Measurements from ENCODE around the gene MAPK8IP3. TPM values are rescaled to one million over a fixed set of nuclear protein-coding genes. Genes with fewer than 3 reads are reported as not detected.
"Not testable (repeated sequence)": the region's sequence is repeated elsewhere in the genome, so short reads cannot be mapped to it uniquely, and the experiment has no call there.

MAPK8IP3 gene
- total RNA-seq, 1 experiment from 2014 or later: 7.1 TPM

- no peak for DNase-seq (ENCODE audit: low read depth)
Measured at GRCh38 chr16:1677339-1677738, 28.7 kb upstream of the MAPK8IP3 start.

DNA sequence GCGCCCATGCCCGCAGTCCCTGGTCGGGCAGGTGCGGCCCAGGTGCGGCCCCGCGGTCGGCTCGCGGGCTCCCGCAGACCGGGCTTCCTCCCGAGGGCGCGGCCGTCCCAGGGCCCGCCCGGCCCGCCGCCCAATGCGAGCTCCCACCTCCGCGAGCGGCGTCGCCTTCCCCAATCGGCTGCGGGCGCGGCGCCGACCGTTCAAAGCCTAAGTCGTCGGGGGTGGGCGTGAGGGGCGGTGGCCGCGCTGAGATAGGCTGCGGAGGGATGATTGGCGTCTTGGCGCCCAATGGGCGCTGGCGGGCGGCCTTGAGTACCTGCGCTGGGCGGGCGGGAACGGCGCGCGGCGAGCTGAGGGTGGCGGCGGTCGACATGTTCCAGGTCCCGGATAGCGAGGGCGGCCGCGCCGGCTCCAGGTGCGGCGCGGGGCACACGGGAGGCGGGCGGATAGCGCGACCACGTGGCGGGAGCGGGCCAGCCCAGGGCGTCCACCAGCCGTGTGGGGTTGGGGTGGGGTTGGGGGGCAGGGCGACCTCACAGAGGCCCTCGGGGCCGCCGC lies 28.0 kb upstream of the MAPK8IP3 start, which contains the start of gene JPT2:
Gene JPT2, plus strand, starts transcription at position 338 of the 558 bp plus-strand sequence. Its CDS starts 34 bp downstream, at position 372.
- DNase-seq (ENCODE audit: low read depth): peak; percentile 97

- peak; percentile 63 for DNase-seq (ENCODE audit: low read depth)
Measured at GRCh38 chr16:1678500-1679098, 27.4 kb upstream of the MAPK8IP3 start.

GRCh38 chr16:1680361-1680760 lies 25.6 kb upstream of the MAPK8IP3 start:
- no peak for DNase-seq (ENCODE audit: low read depth)

GRCh38 chr16:1681032-1681431 lies 25.0 kb upstream of the MAPK8IP3 start:
- no peak for DNase-seq (ENCODE audit: low read depth)

- no peak for DNase-seq (ENCODE audit: low read depth)
Measured at GRCh38 chr16:1687427-1688316, 18.3 kb upstream of the MAPK8IP3 start.

- DNase-seq (ENCODE audit: low read depth): peak; percentile 94
Measured at GRCh38 chr16:1688807-1689560, 17.0 kb upstream of the MAPK8IP3 start.

DNA sequence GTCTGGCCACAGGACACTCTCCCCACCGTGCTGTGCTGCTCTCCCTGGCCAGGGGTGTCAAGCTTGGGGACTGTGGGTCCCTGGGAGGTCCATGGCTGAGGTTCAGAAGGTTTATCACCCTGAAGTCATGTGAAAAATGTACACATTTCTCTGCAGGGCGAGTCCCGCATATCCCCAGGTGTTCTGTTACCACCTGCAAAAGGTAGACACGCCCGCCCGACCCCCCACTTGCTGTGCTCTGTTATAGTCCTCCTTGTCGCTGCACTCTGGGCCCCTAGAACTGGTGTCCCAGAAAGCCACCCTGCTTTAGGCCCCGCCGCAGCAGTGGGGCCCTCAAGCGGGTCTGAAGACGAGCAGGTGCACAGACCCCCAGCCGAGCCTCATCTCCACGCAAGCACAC lies 16.1 kb upstream of the MAPK8IP3 start:
- no peak for DNase-seq (ENCODE audit: low read depth)

- DNase-seq (ENCODE audit: low read depth): no peak
Measured at GRCh38 chr16:1690810-1691209, 15.2 kb upstream of the MAPK8IP3 start.

- DNase-seq (ENCODE audit: low read depth): peak; percentile 81
Measured at GRCh38 chr16:1691276-1691675, 14.7 kb upstream of the MAPK8IP3 start.

DNA sequence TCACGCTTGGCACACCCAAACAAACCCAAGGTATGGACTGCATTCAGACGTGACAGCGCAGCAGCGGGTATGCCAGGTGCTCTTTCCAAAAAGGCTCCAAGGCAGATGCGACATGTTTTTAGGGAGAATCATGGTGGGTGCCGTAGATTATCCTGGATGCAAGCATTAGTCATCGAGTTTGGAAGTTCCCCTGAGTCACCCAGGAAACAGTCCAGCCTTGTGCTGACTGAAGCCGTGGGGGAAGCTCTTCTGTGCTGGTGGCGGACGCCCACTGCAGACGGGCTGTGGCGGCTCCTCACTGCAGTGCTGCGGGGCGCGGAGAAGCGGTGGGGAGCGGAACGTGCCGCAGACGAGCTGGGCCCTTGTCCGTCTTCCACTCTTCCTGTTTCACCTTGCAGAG lies 14.0 kb upstream of the MAPK8IP3 start:
- peak; percentile 80 for DNase-seq (ENCODE audit: low read depth)

DNA sequence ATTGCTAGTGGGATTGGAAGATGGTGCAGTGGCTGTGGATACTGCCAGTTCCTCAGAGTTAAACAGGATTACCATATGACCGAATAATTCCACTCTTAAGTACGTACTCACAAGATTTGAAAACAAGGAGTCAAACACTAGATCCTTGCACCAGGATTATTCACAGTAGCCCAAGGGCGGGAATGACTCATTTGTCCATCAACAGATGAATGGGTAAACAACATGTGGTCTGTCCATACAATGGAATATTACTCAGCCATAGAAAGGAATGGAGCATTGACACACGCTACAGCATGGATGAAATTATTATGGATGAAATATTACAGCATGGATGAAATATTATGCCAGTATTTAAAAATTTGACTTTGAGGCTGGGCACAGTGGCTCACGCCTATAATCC lies 9.1 kb upstream of the MAPK8IP3 start:
- peak; percentile 76 for DNase-seq (ENCODE audit: low read depth)

GRCh38 chr16:1698680-1699079 lies 7.3 kb upstream of the MAPK8IP3 start:
- no peak for DNase-seq (ENCODE audit: low read depth)

GRCh38 chr16:1700246-1700645 lies 5.7 kb upstream of the MAPK8IP3 start:
- no peak for DNase-seq (ENCODE audit: low read depth)

DNA sequence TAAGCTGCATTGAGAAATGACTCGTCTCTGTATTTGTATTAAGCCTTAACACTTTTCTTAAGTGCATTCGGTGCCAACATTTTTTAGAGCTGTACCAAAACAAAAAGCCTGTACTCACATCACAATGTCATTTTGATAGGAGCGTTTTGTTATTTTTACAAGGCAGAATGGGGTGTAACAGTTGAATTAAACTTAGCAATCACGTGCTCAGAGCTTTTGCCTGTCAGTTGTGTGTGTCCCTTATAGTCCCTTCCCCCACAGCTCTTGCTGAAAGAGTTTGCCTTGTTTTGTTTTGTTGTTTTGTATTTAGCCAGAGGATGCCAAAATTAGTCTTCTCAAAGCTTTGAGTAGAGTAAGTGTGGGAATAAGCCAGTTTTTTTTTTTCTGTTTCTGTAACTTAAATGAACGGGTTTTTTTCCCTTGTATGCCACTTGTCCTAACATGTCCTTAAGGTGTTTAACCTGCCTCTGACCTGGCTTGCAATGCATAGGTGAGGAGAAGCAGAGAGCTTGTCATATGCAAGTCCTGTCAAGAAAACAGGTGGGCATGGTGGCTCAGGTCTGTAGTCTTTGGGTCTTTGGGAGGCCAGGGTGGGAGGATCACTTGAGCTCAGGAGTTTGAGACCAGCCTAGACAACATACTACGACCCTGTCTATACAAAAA lies 4.6 kb upstream of the MAPK8IP3 start:
- DNase-seq (ENCODE audit: low read depth): no peak

GRCh38 chr16:1705324-1705687 lies 689 bp upstream of the MAPK8IP3 start:
- not testable (repeated sequence) for DNase-seq (ENCODE audit: low read depth)

- DNase-seq (ENCODE audit: low read depth): peak; percentile 45
Measured at GRCh38 chr16:1706386-1707192, 594 bp downstream of the MAPK8IP3 start.

GRCh38 chr16:1707193-1707790 lies 1.3 kb downstream of the MAPK8IP3 start:
- DNase-seq (ENCODE audit: low read depth): no peak

GRCh38 chr16:1708083-1708767 lies 2.2 kb downstream of the MAPK8IP3 start:
- DNase-seq (ENCODE audit: low read depth): no peak

- no peak for DNase-seq (ENCODE audit: low read depth)
Measured at GRCh38 chr16:1708768-1709180, 2.8 kb downstream of the MAPK8IP3 start.
